BLaER1 treated with 17β-estradiol and CSF1 and Interleukin-3, amounts not matched to agents 10 nM and 100 nM (cell line): ENCODE measurements around the gene SAMD4A.
A peak's percentile ranks its signal among the peaks of the same experiment; 100 is the strongest.

Source experiments
- H3K27ac ChIP-seq, 11 experiments: shearing (Covaris generic); formaldehyde crosslinking; 2 replicates each; pipeline ENCODE4 v1.8.1; 2022
- H3K27me3 ChIP-seq, 11 experiments: shearing (Covaris generic); formaldehyde crosslinking; 2 replicates each; pipeline ENCODE4 v1.8.1; 2022
- H3K36me3 ChIP-seq, 11 experiments: shearing (Covaris generic); formaldehyde crosslinking; 2 replicates each; pipeline ENCODE4 v1.8.1; 2022
- H3K4me1 ChIP-seq, 10 experiments: shearing (Covaris generic); formaldehyde crosslinking; 2 replicates each; pipeline ENCODE4 v1.8.1; 2022
- H3K4me2 ChIP-seq, 11 experiments: shearing (Covaris generic); formaldehyde crosslinking; 2 replicates each; pipeline ENCODE4 v1.8.1; 2022
- H3K4me3 ChIP-seq, 10 experiments: shearing (Covaris generic); formaldehyde crosslinking; 2 replicates each; pipeline ENCODE4 v1.8.1; 2022
- H3K9ac ChIP-seq, 11 experiments: shearing (Covaris generic); formaldehyde crosslinking; 2 replicates each; pipeline ENCODE4 v1.8.1; 2022
- H3K9me3 ChIP-seq, 11 experiments: shearing (Covaris generic); formaldehyde crosslinking; replicated peaks in 1 of 11; 2 replicates each; pipeline ENCODE4 v1.8.1; 2022
- H4K20me1 ChIP-seq, 11 experiments: shearing (Covaris generic); formaldehyde crosslinking; 2 replicates each; pipeline ENCODE4 v1.8.1; 2022
- Cebpa-rat ChIP-seq, 11 experiments: shearing (Covaris generic); IDR thresholded peaks; 2 replicates each; pipeline ENCODE4 v1.8.1; 2022

SAMD4A gene

DNA sequence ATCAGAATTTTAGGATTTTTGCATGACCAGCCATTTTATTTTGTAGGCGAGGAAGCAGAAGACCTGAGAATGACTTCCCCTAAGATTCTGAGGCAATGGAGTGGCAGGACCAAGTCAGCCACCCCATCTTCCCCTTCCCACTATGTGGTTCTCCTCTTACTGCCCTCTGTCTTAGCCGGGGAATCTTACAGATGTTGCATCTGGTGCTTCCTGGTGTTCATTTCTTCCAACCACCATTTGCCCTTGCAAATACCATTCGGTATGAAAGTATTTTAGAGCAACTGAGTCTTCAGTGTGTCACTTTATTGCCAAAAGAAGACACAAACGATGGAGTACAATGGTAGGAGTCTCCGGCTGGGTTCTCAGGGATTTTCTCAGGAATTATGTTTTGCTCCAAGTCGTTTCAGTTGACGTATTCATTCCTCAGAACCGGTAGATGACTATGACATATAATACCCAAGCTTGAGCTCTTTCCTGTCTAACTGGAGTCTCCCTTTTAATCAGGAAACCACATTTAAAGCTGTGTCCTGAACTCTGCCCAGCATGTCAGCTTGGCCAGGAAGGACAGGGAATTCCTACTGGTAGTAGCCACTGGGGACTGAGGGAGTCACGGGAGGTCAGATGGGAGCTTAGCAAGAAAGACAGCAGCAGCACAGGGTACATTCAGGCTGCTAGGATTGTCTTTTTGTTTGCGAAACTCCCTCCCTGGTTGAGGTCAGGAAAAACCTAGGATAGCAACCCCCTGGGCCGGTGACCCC lies 87.0 kb downstream of the SAMD4A start:
- Histone ChIP-seq H3K9me3 (no peaks in the 10 kb centered on the region), H3K27me3 (no peaks in the 10 kb centered on the region), H3K27ac (peak overlapping the region in 5 of 11 experiments; percentile 3 to 48 (median 19); a peak in 5 of 22 replicates), H3K4me3 (no peak overlapping the region), H3K9ac (peak overlapping the region in 1 of 11 experiments; percentile 14; a peak in 1 of 22 replicates), H3K36me3 (peaks cover 0 to 10% (median 0%) of the 10 kb centered on the region in 11 experiments; a peak in 1 of 22 replicates), H3K4me2 (peak overlapping the region; percentile 14 to 72 (median 42); a peak in 17 of 22 replicates), H4K20me1 (peaks cover 0 to 10% (median 0%) of the 10 kb centered on the region in 11 experiments; a peak in 5 of 22 replicates), H3K4me1 (peaks cover 19 to 61% (median 22%) of the 10 kb centered on the region in 10 experiments)
- TF ChIP-seq Cebpa-rat (IDR thresholded peaks at IDR 0.05), result no peak

DNA sequence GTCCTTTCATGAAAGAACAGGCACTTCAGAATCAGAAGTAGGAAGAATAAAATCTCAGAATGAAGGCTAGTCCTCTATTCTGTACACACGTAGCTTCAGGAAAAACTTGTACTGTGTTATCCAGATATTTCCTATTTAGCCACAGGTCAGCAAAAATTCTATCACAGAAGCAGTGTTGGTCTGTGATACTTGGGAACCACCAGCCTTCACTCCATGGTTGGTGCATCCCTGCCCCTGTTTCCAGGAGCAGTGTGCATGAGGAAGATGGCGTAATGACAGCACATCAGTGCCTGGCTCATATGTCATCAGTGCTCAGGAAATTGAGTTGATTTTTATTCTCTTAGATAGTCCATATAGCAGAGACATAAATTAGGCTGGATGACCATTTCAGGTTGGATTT lies 87.7 kb downstream of the SAMD4A start:
- Histone ChIP-seq H3K4me2 (peak overlapping the region in 3 of 11 experiments; percentile 45 to 72 (median 50); a peak in 4 of 22 replicates), H3K27ac (peak overlapping the region in 2 of 11 experiments; percentile 19 to 48; a peak in 4 of 22 replicates), H3K4me3 (no peak overlapping the region), H3K9ac (peak overlapping the region in 1 of 11 experiments; percentile 14; a peak in 1 of 22 replicates), H3K9me3 (no peaks in the 10 kb centered on the region), H3K4me1 (peaks cover 17 to 54% (median 21%) of the 10 kb centered on the region in 10 experiments), H3K27me3 (no peaks in the 10 kb centered on the region), H3K36me3 (peaks cover 0 to 10% (median 0%) of the 10 kb centered on the region in 11 experiments; a peak in 1 of 22 replicates), H4K20me1 (peaks cover 0 to 15% (median 0%) of the 10 kb centered on the region in 11 experiments; a peak in 5 of 22 replicates)
- no peak for TF ChIP-seq Cebpa-rat (IDR thresholded peaks at IDR 0.05)

DNA sequence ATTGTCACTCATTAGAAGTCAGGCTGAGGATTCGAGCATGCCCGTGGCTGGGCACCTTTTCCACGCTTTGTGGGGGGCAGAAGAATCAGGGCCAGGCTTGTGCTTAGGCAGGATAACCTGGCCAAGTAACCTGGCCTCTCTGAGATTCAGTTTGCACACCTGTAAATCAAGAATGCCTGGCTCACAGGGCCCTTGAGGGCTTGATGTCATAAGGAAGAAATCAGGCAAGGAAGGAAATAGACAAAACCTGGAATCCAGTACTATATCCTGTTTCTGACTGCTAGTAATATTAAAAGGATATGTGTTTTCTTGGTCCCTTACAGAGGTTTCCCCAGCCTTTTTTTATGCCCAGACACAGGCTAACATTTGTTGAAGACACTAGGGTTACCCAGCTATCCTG lies 91.9 kb downstream of the SAMD4A start:
- no peaks in the 10 kb centered on the region for H3K9me3 ChIP-seq
- no peak overlapping the region for H3K9ac ChIP-seq
- H4K20me1 ChIP-seq, result peaks cover 0 to 28% (median 0%) of the 10 kb centered on the region in 11 experiments; a peak in 6 of 22 replicates
- TF ChIP-seq Cebpa-rat (IDR thresholded peaks at IDR 0.05), result no peak
- H3K27ac ChIP-seq, result no peak overlapping the region
- H3K4me3 ChIP-seq, result no peak overlapping the region
- H3K4me2 ChIP-seq, result no peak overlapping the region
- H3K27me3 ChIP-seq, result no peaks in the 10 kb centered on the region
- H3K36me3 ChIP-seq, result peaks cover 0 to 22% (median 0%) of the 10 kb centered on the region in 11 experiments; a peak in 2 of 22 replicates
- H3K4me1 ChIP-seq, result peaks cover 4 to 19% (median 9%) of the 10 kb centered on the region in 10 experiments; a peak in 19 of 20 replicates

DNA sequence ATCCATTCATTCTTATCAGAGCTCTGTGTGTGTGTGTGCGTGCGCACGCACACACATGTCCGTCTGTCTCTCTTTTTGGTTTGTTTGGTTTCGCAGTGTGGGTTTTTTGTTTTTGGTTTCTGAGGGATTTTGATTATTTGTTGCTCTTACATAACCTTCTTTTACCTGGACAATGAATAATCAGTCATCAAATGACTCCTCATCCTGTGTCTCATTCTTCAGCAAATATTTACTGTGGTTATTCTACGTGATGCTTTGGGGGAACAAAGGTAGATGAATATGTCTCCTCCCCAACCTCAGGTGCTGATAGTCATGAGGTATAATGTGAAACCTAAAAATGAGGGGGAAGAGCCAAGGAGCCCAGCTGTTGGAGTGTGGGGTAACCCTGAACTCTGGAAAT lies 92.4 kb downstream of the SAMD4A start:
- Histone ChIP-seq H3K4me1 (peaks cover 5 to 19% (median 8%) of the 10 kb centered on the region in 10 experiments), H3K4me2 (no peak overlapping the region), H3K9me3 (no peaks in the 10 kb centered on the region)

DNA sequence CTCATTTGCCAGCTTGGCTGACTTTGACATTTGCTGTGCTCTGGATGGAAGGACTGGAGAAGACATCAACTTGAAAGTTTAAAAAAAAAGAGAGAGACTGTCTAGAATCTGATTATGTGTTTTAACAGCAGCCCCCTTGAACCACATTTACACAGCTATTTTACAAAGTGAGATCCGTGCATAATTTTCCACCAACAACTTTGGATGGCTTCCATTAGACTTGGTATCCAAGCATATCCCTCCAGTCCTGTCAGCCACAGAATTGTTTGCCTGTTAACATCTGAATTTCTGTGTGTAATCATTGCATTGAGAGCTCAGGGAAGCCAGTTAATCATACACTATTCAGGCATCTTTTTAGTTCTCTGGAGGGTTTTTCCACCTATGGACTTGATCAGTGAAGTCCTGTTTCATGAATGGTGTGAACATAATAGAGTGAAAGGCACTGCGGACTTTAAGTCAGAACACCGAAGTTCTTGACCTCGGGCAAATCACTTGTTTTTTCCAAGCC lies 93.7 kb downstream of the SAMD4A start:
- TF ChIP-seq Cebpa-rat (IDR thresholded peaks at IDR 0.05), result no peak
- no peak overlapping the region for H3K27ac ChIP-seq
- no peak overlapping the region for H3K4me3 ChIP-seq
- no peak overlapping the region for H3K4me2 ChIP-seq
- H3K4me1 ChIP-seq, result peaks cover 6 to 25% (median 11%) of the 10 kb centered on the region in 10 experiments; a peak in 19 of 20 replicates
- H3K9ac ChIP-seq, result no peak overlapping the region
- H3K9me3 ChIP-seq, result no peaks in the 10 kb centered on the region
- peaks cover 0 to 22% (median 0%) of the 10 kb centered on the region in 11 experiments; a peak in 2 of 22 replicates for H3K36me3 ChIP-seq
- H3K27me3 ChIP-seq, result no peaks in the 10 kb centered on the region
- H4K20me1 ChIP-seq, result peaks cover 0 to 28% (median 0%) of the 10 kb centered on the region in 11 experiments; a peak in 6 of 22 replicates

More for the DNA sequence above, 92.4 kb downstream of the SAMD4A start:
- Histone ChIP-seq H3K27ac (no peak overlapping the region), H3K4me3 (no peak overlapping the region), H3K36me3 (peaks cover 0 to 22% (median 0%) of the 10 kb centered on the region in 11 experiments; a peak in 2 of 22 replicates), H4K20me1 (peaks cover 0 to 28% (median 0%) of the 10 kb centered on the region in 11 experiments; a peak in 6 of 22 replicates), H3K27me3 (no peaks in the 10 kb centered on the region), H3K9ac (no peak overlapping the region)
- no peak for TF ChIP-seq Cebpa-rat (IDR thresholded peaks at IDR 0.05)

DNA sequence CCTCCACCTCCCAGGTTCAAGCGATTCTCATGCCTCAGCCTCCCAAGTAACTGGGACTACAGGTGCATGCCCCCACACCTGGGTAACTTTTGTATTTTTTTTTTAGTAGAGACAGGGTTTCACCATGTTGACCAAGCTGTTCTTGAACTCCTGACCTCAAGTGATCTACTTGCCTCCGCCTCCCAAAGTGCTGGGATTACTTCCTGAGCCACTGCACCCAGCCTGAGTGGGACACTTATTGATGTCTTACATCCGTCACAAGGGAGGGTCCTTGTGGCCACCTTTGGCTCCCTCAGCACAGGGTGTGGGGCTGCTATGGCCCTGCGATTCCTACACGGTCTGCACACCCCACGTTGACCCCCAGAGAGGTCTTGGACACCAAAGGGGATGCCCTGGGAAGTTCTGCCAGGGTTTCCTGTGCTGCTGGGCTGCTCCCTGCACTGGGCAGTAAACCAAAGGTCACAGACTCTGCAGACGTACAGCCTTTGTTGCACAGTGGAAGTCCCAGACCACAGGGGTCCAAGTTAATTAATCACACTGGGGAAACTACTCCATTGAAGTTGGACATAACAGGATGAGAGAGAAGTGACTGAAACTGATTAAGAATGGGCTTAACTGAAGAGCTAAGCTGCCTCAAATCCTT lies 95.7 kb downstream of the SAMD4A start:
- Histone ChIP-seq H3K9ac (no peak overlapping the region), H4K20me1 (peaks cover 0 to 33% (median 0%) of the 10 kb centered on the region in 11 experiments; a peak in 6 of 22 replicates), H3K36me3 (peaks cover 0 to 20% (median 0%) of the 10 kb centered on the region in 11 experiments; a peak in 4 of 22 replicates), H3K27ac (no peak overlapping the region), H3K9me3 (no peaks in the 10 kb centered on the region), H3K4me1 (peaks cover 6 to 36% (median 11%) of the 10 kb centered on the region in 10 experiments; a peak in 19 of 20 replicates), H3K4me3 (no peak overlapping the region), H3K27me3 (no peaks in the 10 kb centered on the region), H3K4me2 (no peak overlapping the region)
- no peak for TF ChIP-seq Cebpa-rat (IDR thresholded peaks at IDR 0.05)

DNA sequence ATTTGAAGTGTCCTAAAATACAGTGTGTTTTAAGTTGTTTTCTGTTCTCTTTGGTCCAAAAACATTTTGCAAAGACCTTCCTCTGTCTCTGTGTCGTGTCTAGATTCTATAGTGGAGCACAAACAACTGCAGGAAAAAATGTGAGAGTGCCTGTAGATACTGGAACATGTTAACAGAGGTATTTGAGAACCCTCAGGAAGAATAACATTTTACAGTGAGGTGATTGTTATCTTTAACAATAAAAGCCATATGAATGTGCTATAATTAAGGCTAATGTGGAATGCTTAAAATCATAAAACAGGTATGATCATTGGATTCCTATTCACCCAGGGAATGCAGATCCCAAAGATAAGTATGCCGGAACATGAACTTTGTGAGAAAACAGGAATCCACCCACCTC lies 98.0 kb downstream of the SAMD4A start:
- H3K27me3 ChIP-seq, result no peaks in the 10 kb centered on the region
- H3K27ac ChIP-seq, result no peak overlapping the region
- H3K4me3 ChIP-seq, result no peak overlapping the region
- H3K9ac ChIP-seq, result no peak overlapping the region
- peaks cover 6 to 36% (median 20%) of the 10 kb centered on the region in 10 experiments for H3K4me1 ChIP-seq
- no peaks in the 10 kb centered on the region for H3K9me3 ChIP-seq
- H3K4me2 ChIP-seq, result peak overlapping the region in 2 of 11 experiments; percentile 70 to 78; a peak in 4 of 22 replicates
- TF ChIP-seq Cebpa-rat (IDR thresholded peaks at IDR 0.05), result no peak
- H3K36me3 ChIP-seq, result peaks cover 0 to 22% (median 4%) of the 10 kb centered on the region in 11 experiments; a peak in 4 of 22 replicates
- peaks cover 0 to 26% (median 0%) of the 10 kb centered on the region in 11 experiments; a peak in 5 of 22 replicates for H4K20me1 ChIP-seq

DNA sequence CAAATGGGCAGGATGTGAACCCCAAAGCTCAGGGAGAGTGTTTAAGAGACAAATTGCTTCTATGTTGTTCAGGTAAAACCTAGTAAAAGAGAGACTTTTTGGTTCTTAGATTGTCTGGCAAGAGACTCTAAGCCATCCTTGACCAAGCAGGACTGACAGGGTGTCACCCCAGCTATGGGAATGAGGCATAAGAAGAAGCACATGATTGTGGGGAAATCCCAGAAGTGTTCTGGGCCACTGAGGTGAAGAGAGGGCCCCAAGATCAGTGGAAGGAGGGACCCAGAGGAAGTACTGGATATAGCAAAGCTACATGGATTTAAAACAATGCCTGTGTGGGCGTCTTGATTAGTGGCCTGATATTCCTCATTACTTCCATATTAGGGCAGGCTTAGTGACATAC lies 99.0 kb downstream of the SAMD4A start:
- H3K4me3 ChIP-seq, result no peak overlapping the region
- H3K4me1 ChIP-seq, result peaks cover 6 to 45% (median 25%) of the 10 kb centered on the region in 10 experiments
- peak overlapping the region in 3 of 11 experiments; percentile 6 to 78 (median 70); a peak in 4 of 22 replicates for H3K4me2 ChIP-seq
- no peak overlapping the region for H3K27ac ChIP-seq
- no peaks in the 10 kb centered on the region for H3K27me3 ChIP-seq
- peaks cover 0 to 26% (median 0%) of the 10 kb centered on the region in 11 experiments; a peak in 4 of 22 replicates for H4K20me1 ChIP-seq
- TF ChIP-seq Cebpa-rat (IDR thresholded peaks at IDR 0.05), result no peak
- H3K9ac ChIP-seq, result no peak overlapping the region
- peaks cover 0 to 22% (median 4%) of the 10 kb centered on the region in 11 experiments; a peak in 4 of 22 replicates for H3K36me3 ChIP-seq
- no peaks in the 10 kb centered on the region for H3K9me3 ChIP-seq
